EH (cell line): Measurements from ENCODE around the gene MEGF9.

Experiments used
- DNase-seq: peaks from one replicate; pipeline ENCODE4 v3.0.0-alpha.2; 2015; ENCODE audit warnings: low read depth

Gene MEGF9

GRCh38 chr9:120730654-120731514 lies 16.6 kb upstream of the MEGF9 start:
- peak; percentile 91 for DNase-seq

GRCh38 chr9:120729791-120730241 lies 15.5 kb upstream of the MEGF9 start:
- no peak for DNase-seq

- DNase-seq, result no peak
Observed at GRCh38 chr9:120726484-120726883, 12.2 kb upstream of the MEGF9 start.

GRCh38 chr9:120725907-120726306 lies 11.6 kb upstream of the MEGF9 start:
- DNase-seq, result no peak

GRCh38 chr9:120724757-120725400 lies 10.6 kb upstream of the MEGF9 start:
- no peak for DNase-seq

- peak; percentile 71 for DNase-seq
Observed at GRCh38 chr9:120723565-120723964, 9.3 kb upstream of the MEGF9 start.

GRCh38 chr9:120720404-120720803 lies 6.1 kb upstream of the MEGF9 start:
- DNase-seq, result no peak

GRCh38 chr9:120718316-120718715 lies 4.0 kb upstream of the MEGF9 start:
- DNase-seq, result no peak

GRCh38 chr9:120717176-120717575 lies 2.9 kb upstream of the MEGF9 start:
- DNase-seq, result no peak

- no peak for DNase-seq
Observed at GRCh38 chr9:120716483-120716882, 2.2 kb upstream of the MEGF9 start.

- peak; percentile 88 for DNase-seq
Observed at GRCh38 chr9:120715389-120715924, 1.2 kb upstream of the MEGF9 start.

- no peak for DNase-seq
Observed at GRCh38 chr9:120714846-120715388, 647 bp upstream of the MEGF9 start.

GRCh38 chr9:120713257-120714087 lies 798 bp downstream of the MEGF9 start:
- peak; percentile 21 for DNase-seq

GRCh38 chr9:120712539-120713031 lies 1.7 kb downstream of the MEGF9 start:
- DNase-seq, result no peak

- DNase-seq, result no peak
Observed at GRCh38 chr9:120711841-120712538, 2.3 kb downstream of the MEGF9 start.

GRCh38 chr9:120711354-120711753 lies 2.9 kb downstream of the MEGF9 start:
- no peak for DNase-seq

GRCh38 chr9:120710110-120710981 lies 3.9 kb downstream of the MEGF9 start:
- no peak for DNase-seq

- peak; percentile 63 for DNase-seq
Observed at GRCh38 chr9:120708526-120709224, 5.6 kb downstream of the MEGF9 start.

GRCh38 chr9:120707170-120707569 lies 7.1 kb downstream of the MEGF9 start:
- DNase-seq, result no peak
